G401.6 (cell line): ENCODE measurements around the gene CFAP141.
A peak's percentile ranks its signal among the peaks of the same experiment; 100 is the strongest.
"Not testable (repeated sequence)": the region's sequence is repeated elsewhere in the genome, so short reads cannot be mapped to it uniquely, and the experiment has no call there.

ENCODE experiments used
- FAIRE-seq: peaks from 2 replicates; lab custom pipeline; 2012; peaks lifted over from hg19 to GRCh38; lab: Jason Lieb, UNC

CFAP141 gene

DNA sequence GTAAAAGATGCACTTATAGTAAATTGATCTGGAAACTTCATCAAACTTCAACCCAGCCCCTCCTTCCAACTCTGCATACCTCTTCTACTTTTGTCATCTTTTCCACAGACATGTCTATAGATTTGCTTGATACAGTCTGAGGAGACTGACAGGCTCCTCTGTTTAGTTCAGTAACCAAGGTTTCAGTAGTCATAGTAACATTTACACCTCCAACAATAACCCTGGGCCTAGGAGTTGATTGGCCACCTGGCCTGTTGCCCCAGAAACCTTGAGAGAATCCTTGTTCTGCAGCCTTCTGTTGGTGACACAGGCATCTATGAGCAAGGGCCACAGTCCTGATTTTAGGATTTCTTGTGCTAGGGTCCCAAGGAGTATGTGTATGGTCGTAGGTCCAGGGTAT is at the start of gene CFAP141:
CFAP141 (minus strand) TSS at position 138 of the 400 bp plus-strand sequence; CDS start at position 112, 26 bp downstream.
- FAIRE-seq: no peak

DNA sequence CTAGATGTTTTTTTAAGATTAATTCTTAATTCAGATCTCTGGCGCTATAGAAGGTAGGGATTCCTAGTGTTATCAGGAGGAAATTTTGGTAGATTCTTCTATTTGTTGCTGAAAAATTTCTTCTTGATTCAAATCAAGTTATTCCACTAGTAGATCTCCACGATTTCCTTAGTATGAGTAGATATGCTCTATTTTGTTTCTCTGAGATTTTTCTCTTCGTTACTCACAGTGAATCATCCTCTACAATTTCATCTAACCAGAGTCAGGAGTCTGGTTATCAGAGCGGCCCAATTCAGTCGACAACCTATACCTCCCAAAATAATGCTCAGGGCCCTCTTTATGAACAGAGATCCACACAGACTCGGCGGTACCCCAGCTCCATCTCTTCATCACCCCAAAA is 47.5 kb upstream of the CFAP141 start:
- FAIRE-seq: no peak

DNA sequence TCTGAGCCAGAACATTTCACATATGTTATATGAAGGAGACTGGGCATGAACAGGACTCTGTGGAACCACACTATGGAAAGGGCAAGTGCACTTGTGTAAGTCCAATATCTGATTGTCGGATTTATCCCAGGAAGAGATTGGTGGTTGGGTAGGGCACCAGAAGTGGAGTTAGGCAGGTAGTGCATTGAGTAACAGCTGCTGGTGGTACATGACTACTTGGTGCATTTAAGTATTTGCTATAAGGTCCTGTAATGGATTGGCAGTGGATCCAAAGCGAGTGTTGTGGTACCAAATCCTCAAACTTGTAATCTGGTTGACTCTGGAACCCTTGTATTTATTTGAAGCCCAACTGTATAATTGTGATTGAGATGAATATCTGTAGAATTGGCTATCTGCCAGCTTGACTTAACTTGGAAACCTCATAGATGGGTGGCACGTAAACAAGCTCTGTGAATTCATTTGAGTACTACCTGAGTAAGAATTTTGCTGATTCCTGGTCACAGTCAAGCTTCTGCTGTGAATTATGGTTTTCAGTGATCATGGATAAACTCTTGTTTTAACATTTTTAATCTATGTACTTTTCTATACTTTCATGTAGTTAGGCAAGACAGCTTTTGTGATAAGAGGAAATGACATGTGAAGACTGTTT is 35.7 kb upstream of the CFAP141 start:
- no peak for FAIRE-seq

- no peak for FAIRE-seq
These were observed 34.2 kb upstream of the CFAP141 start for GRCh38 chr1:154240294-154240833.

GRCh38 chr1:154239491-154239890 is 33.4 kb upstream of the CFAP141 start:
- FAIRE-seq: no peak

- no peak for FAIRE-seq
These were observed 31.9 kb upstream of the CFAP141 start for GRCh38 chr1:154237880-154238506.

DNA sequence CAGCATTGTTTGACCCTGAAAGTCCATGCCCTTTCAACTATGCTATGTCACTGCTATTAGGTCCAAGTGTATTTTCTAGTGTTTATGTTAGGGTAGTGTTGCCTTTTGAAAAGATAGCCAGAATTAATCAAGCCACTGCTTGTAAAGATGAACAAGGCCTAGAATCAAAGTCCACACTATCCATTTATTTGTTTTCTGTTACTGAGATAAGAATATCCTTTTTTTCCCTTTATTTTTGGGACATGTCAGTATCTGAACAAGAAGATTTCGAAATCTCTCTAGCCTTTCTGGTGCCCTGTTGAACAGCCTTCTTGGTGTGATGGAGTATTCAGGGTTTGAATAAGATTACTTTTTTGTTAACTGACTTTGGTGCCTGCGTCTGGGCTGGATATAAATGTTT is 31.3 kb upstream of the CFAP141 start:
- FAIRE-seq: no peak

GRCh38 chr1:154236855-154237254 is 30.7 kb upstream of the CFAP141 start:
- FAIRE-seq: no peak

GRCh38 chr1:154233127-154233526 is 27.0 kb upstream of the CFAP141 start:
- FAIRE-seq: not testable (repeated sequence)

GRCh38 chr1:154231112-154231511 is 25.0 kb upstream of the CFAP141 start:
- not testable (repeated sequence) for FAIRE-seq

DNA sequence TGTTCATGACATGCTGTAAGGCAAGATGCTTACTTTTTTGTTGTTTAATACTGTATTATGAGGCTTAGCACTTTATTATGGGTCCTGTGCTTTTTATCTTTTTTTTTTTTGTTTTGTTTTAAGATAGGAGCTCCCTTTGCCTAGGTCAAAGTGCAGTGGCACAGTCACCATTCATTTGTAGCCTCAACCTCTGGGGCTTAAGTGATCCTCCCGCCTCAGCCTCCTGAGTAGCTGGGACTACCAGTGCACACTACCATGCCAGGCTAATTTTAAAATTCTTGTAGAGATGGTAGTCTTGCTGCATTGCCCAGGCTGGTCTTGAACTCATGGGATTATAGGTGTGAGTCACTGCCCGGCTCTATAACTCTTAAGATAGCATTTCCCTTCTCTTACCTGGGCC is 19.2 kb upstream of the CFAP141 start:
- FAIRE-seq: no peak

- no peak for FAIRE-seq
These were observed 17.5 kb upstream of the CFAP141 start for GRCh38 chr1:154223621-154224020.

GRCh38 chr1:154222918-154223317 is 16.8 kb upstream of the CFAP141 start:
- FAIRE-seq: no peak

DNA sequence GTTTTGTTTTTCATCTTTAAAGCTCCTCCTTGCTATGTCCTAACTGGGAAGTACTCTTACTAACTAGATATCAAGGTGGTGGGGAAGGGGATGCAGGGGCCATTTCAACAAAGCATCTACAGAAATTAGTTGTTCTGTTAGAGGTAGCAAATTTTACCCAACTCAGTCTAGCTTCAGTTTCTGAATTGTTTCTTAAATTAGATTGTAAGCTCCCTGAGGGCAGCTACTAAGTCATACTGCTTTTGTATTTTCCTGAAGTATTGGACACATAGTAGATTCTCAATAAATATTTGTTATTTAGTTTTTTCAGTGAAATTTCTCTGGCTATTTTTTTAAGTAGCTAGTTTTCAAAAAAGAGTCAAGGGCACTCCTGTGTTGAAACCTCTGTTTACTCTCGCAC is 16.4 kb upstream of the CFAP141 start:
- FAIRE-seq: no peak

GRCh38 chr1:154221278-154222001 is 15.3 kb upstream of the CFAP141 start:
- FAIRE-seq: no peak

- no peak for FAIRE-seq
These were observed 14.8 kb upstream of the CFAP141 start for GRCh38 chr1:154220970-154221277.

GRCh38 chr1:154220071-154220969 is 14.2 kb upstream of the CFAP141 start, which contains the start of gene UBAP2L:
Gene UBAP2L (plus strand): TSS chr1:154220955. CDS start chr1:154225124, 4,169 bp downstream.
- FAIRE-seq: peak; percentile 98

- FAIRE-seq: no peak
These were observed 13.4 kb upstream of the CFAP141 start for GRCh38 chr1:154219541-154219940.

GRCh38 chr1:154218545-154218944 is 12.4 kb upstream of the CFAP141 start:
- no peak for FAIRE-seq

DNA sequence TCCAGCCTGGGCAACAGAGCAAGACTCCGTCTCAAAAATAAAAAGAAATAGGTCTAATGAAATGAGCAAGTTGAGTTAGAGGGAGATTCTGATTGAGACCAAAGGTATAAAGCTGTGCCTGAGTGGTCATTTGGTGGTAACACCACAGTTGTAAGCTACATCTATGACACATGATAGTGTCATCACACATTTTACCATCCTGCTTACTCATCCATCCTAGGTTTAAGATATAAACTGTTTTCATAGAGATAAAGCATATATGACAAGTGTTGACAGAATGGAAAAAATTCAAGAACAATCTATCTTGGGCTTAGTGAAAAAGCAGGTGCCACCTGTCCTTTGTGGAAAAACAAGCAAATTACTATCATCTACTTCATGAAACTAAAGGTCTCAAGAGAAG is 7.1 kb upstream of the CFAP141 start:
- no peak for FAIRE-seq

GRCh38 chr1:154212083-154212482 is 6.0 kb upstream of the CFAP141 start:
- FAIRE-seq: no peak
